HG03025 (cell line): ENCODE data around the gene MS4A1.
"Not testable (repeated sequence)": the region's sequence is repeated elsewhere in the genome, so short reads cannot be mapped to it uniquely, and the experiment has no call there.

Experiments
- ATAC-seq: cut with Tn5 transposase; IDR thresholded peaks from one replicate; pipeline ENCODE4 v1.9.1; 2021; ENCODE audit warnings: mild to moderate bottlenecking, moderate library complexity; ENCODE audit not compliant: unreplicated experiment, low FRiP score

Gene MS4A1

DNA sequence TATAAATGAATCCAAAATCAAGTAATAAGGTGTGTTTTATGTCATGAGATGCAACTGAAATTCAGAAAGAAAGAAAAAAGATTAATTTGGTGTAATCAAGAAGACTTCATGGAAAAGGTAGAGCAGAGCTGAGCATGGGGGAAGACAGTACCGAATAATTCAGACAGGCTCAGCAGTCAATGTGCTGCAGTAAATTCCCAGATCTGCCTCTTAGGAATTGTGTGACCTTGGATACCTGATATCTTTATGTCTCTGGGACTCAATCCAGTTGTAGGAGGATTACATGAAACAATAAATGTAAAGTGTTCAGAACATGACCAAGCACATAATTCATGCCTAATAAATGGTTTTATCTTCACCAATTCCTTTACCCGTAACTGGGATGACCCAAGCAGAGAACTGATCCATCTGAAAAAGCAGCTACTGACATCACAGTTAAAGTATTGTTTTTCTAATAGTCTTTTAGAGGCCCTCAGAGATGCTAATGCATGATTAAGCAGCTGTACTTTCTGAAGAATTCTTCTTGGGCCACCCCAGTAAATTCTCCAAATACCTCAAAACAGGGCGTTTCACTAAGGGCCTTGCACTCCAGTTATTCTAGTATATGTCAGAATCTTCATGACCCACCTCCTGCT is 44.7 kb downstream of the MS4A1 start:
- ATAC-seq, result no peak

GRCh38 chr11:60502221-60502775 is 46.7 kb downstream of the MS4A1 start:
- no peak for ATAC-seq

GRCh38 chr11:60504219-60504905 is 48.7 kb downstream of the MS4A1 start:
- ATAC-seq, result no peak

GRCh38 chr11:60509609-60510008 is 54.0 kb downstream of the MS4A1 start:
- not testable (repeated sequence) for ATAC-seq

DNA sequence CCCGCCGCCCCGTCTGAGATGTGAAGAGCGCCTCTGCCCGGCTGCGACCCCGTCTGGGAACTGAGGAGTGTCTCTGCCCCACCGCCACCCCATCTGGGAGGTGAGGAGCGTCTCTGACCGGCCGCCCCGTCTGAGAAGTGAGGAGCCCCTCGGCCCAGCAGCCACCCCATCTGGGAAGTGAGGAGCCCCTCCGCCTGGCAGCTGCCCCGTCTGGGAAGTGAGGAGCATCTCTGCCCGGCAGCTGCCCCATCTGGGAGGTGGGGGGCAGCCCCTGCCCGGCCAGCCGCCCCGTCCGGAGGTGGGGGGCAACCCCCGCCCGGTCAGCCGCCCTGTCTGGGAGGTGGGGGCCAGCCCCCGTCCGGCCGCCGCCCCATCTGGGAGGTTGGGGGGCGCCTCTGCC is 54.6 kb downstream of the MS4A1 start:
- ATAC-seq, result not testable (repeated sequence)

DNA sequence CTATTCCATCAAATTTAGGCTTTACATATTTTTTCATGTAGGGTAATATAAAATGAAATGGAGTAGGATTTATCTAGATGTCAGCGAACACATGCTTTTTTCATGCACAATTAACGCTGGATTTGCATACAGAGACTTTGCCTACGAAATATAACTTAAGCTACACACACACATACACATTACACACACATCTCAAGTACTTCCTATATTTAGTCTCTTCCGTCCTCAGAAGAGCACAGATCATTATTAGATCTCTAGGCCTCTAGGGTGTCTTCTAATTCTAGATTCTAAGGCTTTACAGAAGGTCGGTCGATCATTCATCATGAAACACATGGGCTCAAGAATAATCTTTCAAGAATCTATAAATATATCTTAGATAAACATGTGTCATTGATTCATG is 55.7 kb downstream of the MS4A1 start:
- no peak for ATAC-seq

DNA sequence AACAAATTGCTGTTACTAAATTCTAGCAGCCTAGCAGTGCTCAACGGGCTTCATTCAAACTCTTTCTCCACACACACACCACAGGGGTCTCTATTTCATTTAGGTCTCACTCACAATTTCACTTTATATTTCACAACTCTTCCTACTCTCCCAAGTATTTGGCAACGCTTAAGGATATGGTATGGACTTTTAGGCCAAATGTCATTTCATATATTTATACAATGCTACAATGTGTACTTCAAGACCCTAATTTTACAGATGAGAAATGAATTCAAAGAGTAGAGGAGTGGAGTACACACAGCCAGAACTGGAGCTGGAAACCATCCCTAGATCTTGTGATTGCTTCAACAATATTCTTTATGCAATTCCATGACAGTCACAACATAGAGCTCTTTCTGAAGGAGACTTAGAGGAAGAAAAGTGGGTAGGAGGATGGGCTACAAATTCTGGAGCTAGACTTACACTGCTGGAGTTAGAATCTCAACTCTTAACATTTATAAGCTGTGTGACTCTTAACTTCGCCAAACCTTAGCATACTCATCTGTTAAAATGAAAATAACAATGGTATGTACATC is 57.1 kb downstream of the MS4A1 start:
- ATAC-seq, result no peak

DNA sequence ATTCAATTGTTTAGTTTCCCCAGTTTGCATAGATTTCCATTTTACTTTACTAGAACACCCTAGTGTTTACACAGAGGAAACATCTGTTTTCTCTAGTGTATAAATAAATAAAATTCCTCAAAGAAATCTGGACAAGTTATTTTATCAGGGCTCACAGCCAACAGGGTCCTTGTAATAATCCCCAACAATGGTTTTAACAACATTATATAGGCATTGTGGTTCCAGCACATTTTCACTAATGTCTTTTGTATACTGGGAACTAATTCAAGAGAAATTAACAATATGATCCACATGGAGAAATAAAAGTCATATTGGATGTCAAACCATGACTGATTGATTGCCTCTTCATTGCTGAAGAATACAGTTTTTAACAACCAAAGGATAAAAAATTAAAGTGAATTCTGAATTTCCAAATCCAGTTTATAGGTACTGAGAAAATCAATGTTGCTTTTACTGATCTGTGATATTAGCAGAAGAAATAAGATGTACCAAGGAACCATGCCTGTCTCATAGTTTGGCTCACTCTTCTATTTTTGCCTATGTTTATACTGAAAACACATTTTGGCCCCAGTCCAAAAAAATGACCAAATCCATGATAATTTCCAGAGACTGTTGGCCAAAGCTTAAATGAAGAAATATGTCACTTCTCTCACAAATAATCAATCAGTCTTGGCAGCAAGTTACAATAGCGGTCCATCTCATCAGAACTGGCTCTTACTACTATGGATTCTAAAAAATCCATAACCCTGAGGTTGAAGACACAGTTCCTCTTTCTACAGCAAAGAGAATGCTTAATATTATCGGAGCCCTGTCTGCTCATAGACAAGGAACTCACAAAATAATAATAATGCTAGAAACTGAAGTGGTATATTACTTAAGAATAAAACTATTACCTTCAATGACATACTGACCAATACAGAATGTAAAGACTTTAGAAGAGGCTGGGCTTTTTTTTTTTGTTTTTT is 58.1 kb downstream of the MS4A1 start:
- no peak for ATAC-seq

- no peak for ATAC-seq
Measured at GRCh38 chr11:60515144-60515855, 59.7 kb downstream of the MS4A1 start, which contains the start of gene MS4A13. Gene MS4A13, plus strand, starts transcription at chr11:60515392. Its CDS starts 2,692 bp downstream, at chr11:60518084.
